HepG2 (cell line): ENCODE measurements around the gene METAP1D. TPM values are rescaled to one million over a fixed set of nuclear protein-coding genes. Genes with fewer than 3 reads are reported as not detected.

Experiments
- ARHGAP35 ChIP-seq: sonication (generic); formaldehyde crosslinking; IDR thresholded peaks from 2 replicates; pipeline ENCODE4 v1.9.0; 2022; ENCODE audit warnings: mild to moderate bottlenecking, inconsistent platforms, moderate library complexity, missing genetic modification reagents, borderline replicate concordance
- ATRX ChIP-seq: sonication (generic); formaldehyde crosslinking; IDR thresholded peaks from 2 replicates; pipeline ENCODE4 v1.4.0; 2020; ENCODE audit warnings: missing genetic modification reagents, borderline replicate concordance
- ETV5 ChIP-seq: IDR thresholded peaks from 2 replicates; pipeline ENCODE4 v1.6.1; 2018; ENCODE audit warnings: missing biosample characterization, missing genetic modification reagents, inconsistent platforms, borderline replicate concordance
- IRX3 ChIP-seq: sonication (generic); formaldehyde crosslinking; IDR thresholded peaks from 2 replicates; pipeline ENCODE4 v1.8.1; 2023; ENCODE audit warnings: mild to moderate bottlenecking, low read depth, missing genetic modification reagents, borderline replicate concordance
- PITX1 ChIP-seq: sonication (generic); formaldehyde crosslinking; IDR thresholded peaks from 2 replicates; pipeline ENCODE4 v1.5.1; 2020; ENCODE audit warnings: mild to moderate bottlenecking, missing genetic modification reagents
- ZBTB40 ChIP-seq, 2 experiments: fragments of 450-650 bp in 1 of 2; sonication (generic) in 1 of 2; formaldehyde crosslinking in 1 of 2; IDR thresholded peaks; 2 replicates each; pipeline versions ENCODE4 v1.6.1 to v1.8.0; 2016 to 2022; ENCODE audit warnings: antibody characterized with exemption in 1 of 2, mild to moderate bottlenecking in 1 of 2, missing genetic modification reagents in 1 of 2
- ZNF431 ChIP-seq: sonication (generic); formaldehyde crosslinking; IDR thresholded peaks from 2 replicates; pipeline ENCODE4 v1.9.0; 2022; ENCODE audit warnings: missing genetic modification reagents, low read depth, mild to moderate bottlenecking, borderline replicate concordance
- ZNF615 ChIP-seq: sonication (generic); formaldehyde crosslinking; IDR thresholded peaks from 2 replicates; pipeline ENCODE4 v1.5.0; 2020; ENCODE audit warnings: mild to moderate bottlenecking, missing genetic modification reagents, borderline replicate concordance
- ZNF775 ChIP-seq: sonication (generic); formaldehyde crosslinking; IDR thresholded peaks from 2 replicates; pipeline ENCODE4 v1.4.0; 2020; ENCODE audit warnings: missing genetic modification reagents, mild to moderate bottlenecking, moderate library complexity, borderline replicate concordance
- polyA plus RNA-seq, 8 experiments: library from polyadenylated mRNA; depleted of rRNA in 3 of 8; stranded (reverse) in 7 of 8; unstranded in 1 of 8; fragments of >200 nt; fragmentation: Illumina TruSeq in 4 of 8; extraction: Trizol in 4 of 8; gene quantifications; 2 replicates each; pipeline versions ENCODE4 v1.2.1 to v1.2.3, GENCODE V29; 2011 to 2016; ENCODE audit warnings: low read depth in 4 of 8, missing spikeins in 1 of 8, mixed read lengths in 1 of 8; ENCODE audit not compliant: insufficient read depth in 1 of 8
- total RNA-seq, 5 experiments: library from RNA; depleted of rRNA; stranded (reverse); fragments of >200 nt; fragmentation: Illumina TruSeq; extraction: Trizol; gene quantifications; 2 replicates each; pipeline ENCODE4 v1.2.3, GENCODE V29; 2016; ENCODE audit warnings: low read depth in 1 of 5
- TF ChIP-seq, protein P1 (sequence below): sonication (generic); formaldehyde crosslinking; conservative IDR thresholded peaks from 2 replicates; pipeline ENCODE4 v1.8.0; 2022; ENCODE audit warnings: mild to moderate bottlenecking, moderate library complexity, missing genetic modification reagents
- TF ChIP-seq, protein P2 (sequence below): sonication (generic); formaldehyde crosslinking; IDR thresholded peaks from 2 replicates; pipeline ENCODE4 v1.4.0; 2020; ENCODE audit warnings: missing genetic modification reagents
- TF ChIP-seq, protein P3 (sequence below): sonication (generic); formaldehyde crosslinking; IDR thresholded peaks from 2 replicates; pipeline ENCODE4 v1.8.1; 2023; ENCODE audit warnings: mild to moderate bottlenecking, missing genetic modification reagents

The METAP1D gene
- total and polyA plus RNA-seq, 2 of the 13 experiments (the other 11 are each of a cell fraction or from before 2014, with no cell fraction given), result 14.7 to 21.6 TPM

DNA sequence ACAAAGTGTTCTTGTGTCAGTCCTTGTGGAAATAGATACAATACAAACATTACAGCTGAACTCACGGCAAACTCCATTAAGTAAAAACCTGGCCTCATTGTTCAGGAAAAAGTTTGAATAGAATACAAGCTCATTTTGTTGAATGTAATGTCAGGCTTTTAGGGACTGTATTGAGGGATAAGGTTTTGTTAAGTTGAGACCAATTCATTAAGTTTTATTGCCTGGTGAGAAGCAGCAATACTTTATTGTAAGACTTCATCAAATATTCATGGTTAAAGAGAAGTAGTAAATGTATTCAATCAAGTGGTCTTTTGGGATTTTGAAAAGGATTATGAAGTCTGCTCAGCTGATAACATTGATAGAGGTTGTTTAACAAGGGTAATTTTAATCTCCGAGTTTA is 35.4 kb upstream of the METAP1D start (continued):
- TF ChIP-seq, protein P1, sequence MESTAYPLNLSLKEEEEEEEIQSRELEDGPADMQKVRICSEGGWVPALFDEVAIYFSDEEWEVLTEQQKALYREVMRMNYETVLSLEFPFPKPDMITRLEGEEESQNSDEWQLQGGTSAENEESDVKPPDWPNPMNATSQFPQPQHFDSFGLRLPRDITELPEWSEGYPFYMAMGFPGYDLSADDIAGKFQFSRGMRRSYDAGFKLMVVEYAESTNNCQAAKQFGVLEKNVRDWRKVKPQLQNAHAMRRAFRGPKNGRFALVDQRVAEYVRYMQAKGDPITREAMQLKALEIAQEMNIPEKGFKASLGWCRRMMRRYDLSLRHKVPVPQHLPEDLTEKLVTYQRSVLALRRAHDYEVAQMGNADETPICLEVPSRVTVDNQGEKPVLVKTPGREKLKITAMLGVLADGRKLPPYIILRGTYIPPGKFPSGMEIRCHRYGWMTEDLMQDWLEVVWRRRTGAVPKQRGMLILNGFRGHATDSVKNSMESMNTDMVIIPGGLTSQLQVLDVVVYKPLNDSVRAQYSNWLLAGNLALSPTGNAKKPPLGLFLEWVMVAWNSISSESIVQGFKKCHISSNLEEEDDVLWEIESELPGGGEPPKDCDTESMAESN (CRISPR knock-in tag), result no peak
- TF ChIP-seq ZNF431 (CRISPR knock-in tag) (no peak), ATRX (CRISPR knock-in tag) (no peak), IRX3 (CRISPR knock-in tag) (no peak), ZNF615 (no peak), ARHGAP35 (no peak), PITX1 (CRISPR knock-in tag) (no peak), ZBTB40 (IDR thresholded peaks at IDR 0.05) (no peak), ZBTB40 (CRISPR knock-in tag; IDR thresholded peaks at IDR 0.05) (no peak), ETV5 (CRISPR knock-in tag) (no peak), ZNF775 (CRISPR knock-in tag) (no peak)
- TF ChIP-seq, protein P2, sequence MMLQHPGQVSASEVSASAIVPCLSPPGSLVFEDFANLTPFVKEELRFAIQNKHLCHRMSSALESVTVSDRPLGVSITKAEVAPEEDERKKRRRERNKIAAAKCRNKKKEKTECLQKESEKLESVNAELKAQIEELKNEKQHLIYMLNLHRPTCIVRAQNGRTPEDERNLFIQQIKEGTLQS (CRISPR knock-in tag), result no peak
- TF ChIP-seq, protein P3, sequence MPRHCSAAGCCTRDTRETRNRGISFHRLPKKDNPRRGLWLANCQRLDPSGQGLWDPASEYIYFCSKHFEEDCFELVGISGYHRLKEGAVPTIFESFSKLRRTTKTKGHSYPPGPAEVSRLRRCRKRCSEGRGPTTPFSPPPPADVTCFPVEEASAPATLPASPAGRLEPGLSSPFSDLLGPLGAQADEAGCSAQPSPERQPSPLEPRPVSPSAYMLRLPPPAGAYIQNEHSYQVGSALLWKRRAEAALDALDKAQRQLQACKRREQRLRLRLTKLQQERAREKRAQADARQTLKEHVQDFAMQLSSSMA (CRISPR knock-in tag), result no peak
